Adipocyte (in vitro differentiated cells): ENCODE results near the gene TBX19.
"Not testable (repeated sequence)": the region's sequence is repeated elsewhere in the genome, so short reads cannot be mapped to it uniquely, and the experiment has no call there.

Source experiments
- DNase-seq: peaks from one replicate; pipeline ENCODE4 v3.0.0-alpha.2; 2015; ENCODE audit warnings: low read depth
- H3K27me3 ChIP-seq: replicated peaks from 2 replicates; pipeline ENCODE4 v1.7.0; 2013; ENCODE audit warnings: mild to moderate bottlenecking, low read length, moderate library complexity; ENCODE audit not compliant: control insufficient read depth, insufficient read depth
- H3K36me3 ChIP-seq: 2 replicates; pipeline ENCODE4 v1.7.0; 2013; ENCODE audit warnings: low read length, mild to moderate bottlenecking, moderate library complexity; ENCODE audit not compliant: control insufficient read depth, insufficient read depth, severe bottlenecking
- H3K4me1 ChIP-seq: 2 replicates; pipeline ENCODE4 v1.7.0; 2013; ENCODE audit warnings: mild to moderate bottlenecking, low read length, moderate library complexity; ENCODE audit not compliant: control insufficient read depth, insufficient read depth
- H3K4me3 ChIP-seq: 2 replicates; pipeline ENCODE4 v1.7.0; 2013; ENCODE audit warnings: mild to moderate bottlenecking, low read length, moderate library complexity
- H3K9ac ChIP-seq: 2 replicates; pipeline ENCODE4 v1.7.0; 2013; ENCODE audit warnings: mild to moderate bottlenecking, low read length, moderate library complexity
- H3K9me3 ChIP-seq: 2 replicates; pipeline ENCODE4 v1.7.0; 2013; ENCODE audit warnings: mild to moderate bottlenecking, low read length, moderate library complexity; ENCODE audit not compliant: control insufficient read depth

Gene TBX19

DNA sequence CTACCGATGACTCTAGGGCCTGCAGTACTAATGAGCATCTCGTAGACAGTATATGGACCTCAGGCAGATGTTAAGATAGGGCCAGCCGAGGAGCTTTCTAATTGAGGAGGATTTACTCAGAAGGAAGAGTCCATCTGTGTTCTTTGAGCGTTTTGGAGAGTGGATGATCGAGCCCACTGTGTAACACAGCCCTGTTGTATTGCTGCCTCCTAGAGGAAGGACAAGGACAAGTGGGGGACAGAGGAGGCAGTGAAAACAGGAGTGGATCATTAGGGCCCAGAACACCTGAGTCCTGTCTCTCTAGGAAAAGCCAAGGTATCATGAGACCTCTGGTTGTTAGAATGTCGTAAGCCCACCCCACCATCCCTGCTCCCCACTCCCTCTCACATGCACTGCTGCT lies 62.9 kb downstream of the TBX19 start:
- no peak overlapping the region for H3K9ac ChIP-seq
- DNase-seq: no peak
- H3K36me3 ChIP-seq: no peaks in the 10 kb centered on the region
- no peaks in the 10 kb centered on the region for H3K9me3 ChIP-seq
- H3K27me3 ChIP-seq: no peaks in the 10 kb centered on the region
- H3K4me1 ChIP-seq: peaks cover 10% of the 10 kb centered on the region
- no peak overlapping the region for H3K4me3 ChIP-seq

DNA sequence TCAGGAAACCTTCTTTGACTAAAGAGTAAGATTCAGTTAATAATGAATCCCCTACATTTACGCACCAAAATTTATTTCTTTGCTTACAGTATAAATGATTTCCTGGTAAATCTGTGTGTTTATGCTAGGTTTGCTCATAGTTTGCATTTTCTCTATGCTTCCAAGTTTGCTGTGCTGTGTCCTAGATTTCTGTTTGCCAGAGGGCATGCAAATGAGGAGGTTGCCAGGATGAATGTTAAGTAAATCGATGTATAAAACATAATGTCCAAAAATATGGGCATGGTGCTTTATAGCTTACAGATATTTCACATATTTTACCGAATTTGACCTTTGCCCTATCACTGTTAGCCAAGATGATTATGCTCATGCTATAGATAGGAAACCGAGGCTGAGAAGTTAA lies 63.8 kb downstream of the TBX19 start:
- Histone ChIP-seq H3K9ac (no peak overlapping the region), H3K36me3 (no peaks in the 10 kb centered on the region), H3K27me3 (no peaks in the 10 kb centered on the region), H3K9me3 (no peaks in the 10 kb centered on the region), H3K4me1 (peaks cover 10% of the 10 kb centered on the region), H3K4me3 (no peak overlapping the region)
- peak; percentile 18 for DNase-seq

DNA sequence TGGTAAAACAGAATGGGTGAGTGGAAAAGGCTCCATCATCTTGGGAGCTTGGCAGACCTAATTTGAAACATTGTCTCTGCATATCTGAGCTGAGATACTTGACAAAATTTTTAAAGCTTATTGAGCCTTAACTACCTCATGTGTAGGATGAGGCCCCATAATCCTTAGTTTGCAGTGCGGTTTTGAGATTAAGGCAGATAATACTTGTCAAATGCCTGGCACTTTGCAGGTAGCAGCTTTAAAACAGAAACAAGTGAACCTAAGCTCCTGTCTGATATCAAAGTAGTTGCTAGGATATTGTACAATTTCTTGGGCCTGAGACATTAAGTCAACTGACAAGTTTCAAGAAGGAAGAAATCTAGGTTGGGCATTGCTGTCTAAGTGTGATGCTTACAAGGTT lies 65.3 kb downstream of the TBX19 start:
- H3K27me3 ChIP-seq: no peaks in the 10 kb centered on the region
- peaks cover 10% of the 10 kb centered on the region for H3K4me1 ChIP-seq
- no peaks in the 10 kb centered on the region for H3K36me3 ChIP-seq
- DNase-seq: no peak
- no peaks in the 10 kb centered on the region for H3K9me3 ChIP-seq
- H3K9ac ChIP-seq: no peak overlapping the region
- H3K4me3 ChIP-seq: no peak overlapping the region

DNA sequence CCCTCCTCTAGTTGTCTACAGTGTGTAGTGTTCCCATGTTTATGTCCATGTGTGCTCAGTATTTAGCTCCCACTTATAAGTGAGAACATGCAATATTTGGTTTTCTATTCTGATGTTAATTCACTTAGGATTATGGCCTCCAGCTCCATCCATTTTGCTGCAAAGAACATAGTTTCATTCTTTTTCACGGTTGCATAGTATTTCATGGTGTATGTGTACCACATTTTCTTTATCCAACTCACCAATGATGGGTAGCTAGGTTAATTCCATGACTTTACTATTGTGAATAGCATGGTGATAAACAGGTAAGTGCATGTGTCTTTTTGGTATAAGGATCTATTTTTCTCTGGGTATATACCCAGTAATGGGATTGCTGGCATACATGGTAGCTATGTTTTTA lies 67.0 kb downstream of the TBX19 start:
- H3K4me1 ChIP-seq: no peaks in the 10 kb centered on the region
- no peaks in the 10 kb centered on the region for H3K36me3 ChIP-seq
- no peak overlapping the region for H3K9ac ChIP-seq
- no peaks in the 10 kb centered on the region for H3K27me3 ChIP-seq
- no peak for DNase-seq
- H3K4me3 ChIP-seq: no peak overlapping the region
- H3K9me3 ChIP-seq: no peaks in the 10 kb centered on the region

DNA sequence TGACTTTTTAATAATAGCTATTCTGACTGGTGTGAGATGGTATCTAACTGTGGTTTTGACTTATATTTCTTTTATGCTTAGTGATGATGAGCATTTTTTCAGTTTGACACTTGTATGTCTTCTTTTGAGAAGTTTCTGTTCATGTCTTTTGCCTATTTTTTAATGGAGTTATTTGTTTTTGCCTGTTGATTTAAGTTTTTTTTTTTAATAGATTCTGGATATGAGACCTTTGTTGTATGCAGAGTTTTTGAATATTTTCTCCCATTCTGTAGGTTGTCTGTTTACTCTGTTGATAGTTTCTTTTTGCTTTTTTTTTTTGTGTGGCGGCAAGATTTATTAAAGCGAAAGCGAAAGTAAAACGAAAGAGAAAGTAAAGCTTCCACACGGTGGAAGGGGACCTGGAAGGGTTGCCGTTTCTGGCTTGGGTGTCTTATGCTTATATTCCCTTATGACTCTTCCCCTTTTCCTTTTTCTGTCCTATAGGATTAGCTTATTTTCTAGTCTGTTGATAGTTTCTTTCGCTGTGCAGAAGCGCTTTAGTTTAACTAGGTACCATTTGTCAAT lies 67.6 kb downstream of the TBX19 start:
- Histone ChIP-seq H3K9me3 (no peaks in the 10 kb centered on the region), H3K9ac (no peak overlapping the region), H3K36me3 (no peaks in the 10 kb centered on the region), H3K4me1 (no peaks in the 10 kb centered on the region), H3K4me3 (peak overlapping the region; percentile 65), H3K27me3 (no peaks in the 10 kb centered on the region)
- no peak for DNase-seq

DNA sequence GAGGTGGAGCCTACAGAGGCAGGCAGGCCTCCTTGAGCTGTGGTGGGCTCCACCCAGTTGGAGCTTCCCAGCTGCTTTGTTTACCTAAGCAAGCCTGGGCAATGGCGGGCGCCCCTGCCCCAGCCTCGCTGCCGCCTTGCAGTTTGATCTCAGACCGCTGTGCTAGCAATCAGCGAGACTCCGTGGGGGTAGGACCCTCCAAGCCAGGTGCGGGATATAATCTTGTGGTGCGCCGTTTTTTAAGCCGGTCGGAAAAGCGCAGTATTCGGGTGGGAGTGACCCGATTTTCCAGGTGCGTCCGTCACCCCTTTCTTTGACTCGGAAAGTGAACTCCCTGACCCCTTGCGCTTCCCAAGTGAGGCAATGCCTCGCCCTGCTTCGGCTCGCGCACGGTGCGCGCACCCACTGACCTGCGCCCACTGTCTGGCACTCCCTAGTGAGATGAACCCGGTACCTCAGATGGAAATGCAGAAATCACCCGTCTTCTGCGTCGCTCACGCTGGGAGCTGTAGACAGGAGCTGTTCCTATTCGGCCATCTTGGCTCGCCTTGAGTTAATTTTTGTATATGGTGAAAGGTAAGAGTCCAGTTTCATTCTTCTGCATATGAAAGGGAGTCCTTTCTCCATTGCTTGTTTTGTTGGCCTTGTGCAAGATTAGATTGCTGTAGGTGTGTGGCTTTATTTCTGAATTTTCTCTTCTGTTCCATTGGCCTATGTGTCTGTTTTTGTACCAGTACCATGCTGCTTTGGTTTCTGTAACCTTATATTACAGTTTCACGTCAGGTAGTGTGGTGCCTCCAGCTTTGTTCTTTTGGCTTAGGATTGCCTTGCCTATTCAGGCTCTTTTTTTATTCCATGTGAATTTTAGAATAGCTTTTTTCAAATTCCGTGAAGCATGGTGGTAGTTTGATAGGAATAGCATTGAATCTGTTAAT lies 73.9 kb downstream of the TBX19 start:
- not testable (repeated sequence) for H3K4me3 ChIP-seq, DNase-seq, H3K9ac ChIP-seq, H3K4me1 ChIP-seq, H3K9me3 ChIP-seq, H3K36me3 ChIP-seq, H3K27me3 ChIP-seq

DNA sequence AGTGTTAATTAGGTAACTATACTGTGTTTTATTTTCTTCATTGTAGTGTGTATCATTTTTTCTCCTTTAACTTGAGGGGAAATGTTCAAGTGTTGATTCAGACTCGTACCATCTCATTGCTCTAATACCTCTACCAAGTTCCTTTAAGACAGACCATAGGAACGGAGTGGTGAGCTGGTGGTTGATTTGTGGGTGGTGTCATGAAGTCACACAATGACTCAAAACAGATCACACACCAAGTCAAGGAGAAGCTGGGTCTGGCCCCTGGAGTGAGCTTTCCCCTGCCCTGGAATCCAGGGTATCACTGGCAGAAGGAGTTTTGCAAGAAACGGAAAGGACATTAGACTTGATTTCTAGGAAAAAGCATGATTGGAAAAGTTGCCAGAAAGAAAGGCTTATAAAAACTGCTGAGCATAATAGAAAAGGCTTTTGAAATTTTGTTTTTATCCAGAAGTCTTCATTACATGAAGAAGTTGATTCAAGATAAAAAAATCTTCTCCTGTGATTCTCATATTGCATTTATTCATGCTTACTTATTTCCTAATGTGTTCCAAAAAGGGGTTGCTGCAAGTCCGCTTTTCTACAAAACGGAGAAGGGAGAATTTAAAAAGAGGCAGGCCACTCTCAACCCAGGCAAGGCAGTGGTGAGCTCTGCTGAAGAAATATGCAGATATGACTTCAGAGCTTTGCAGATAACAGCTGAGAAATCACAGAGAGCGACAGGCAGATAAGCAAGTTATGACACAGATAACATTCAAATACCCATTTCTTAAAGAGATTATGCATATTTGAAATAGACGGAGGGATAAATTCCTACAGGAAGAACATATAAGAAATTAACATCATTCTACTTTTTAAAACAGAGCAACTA lies 79.7 kb downstream of the TBX19 start:
- peak; percentile 38 for DNase-seq
- H3K4me3 ChIP-seq: peak overlapping the region; percentile 25
- no peaks in the 10 kb centered on the region for H3K36me3 ChIP-seq

DNA sequence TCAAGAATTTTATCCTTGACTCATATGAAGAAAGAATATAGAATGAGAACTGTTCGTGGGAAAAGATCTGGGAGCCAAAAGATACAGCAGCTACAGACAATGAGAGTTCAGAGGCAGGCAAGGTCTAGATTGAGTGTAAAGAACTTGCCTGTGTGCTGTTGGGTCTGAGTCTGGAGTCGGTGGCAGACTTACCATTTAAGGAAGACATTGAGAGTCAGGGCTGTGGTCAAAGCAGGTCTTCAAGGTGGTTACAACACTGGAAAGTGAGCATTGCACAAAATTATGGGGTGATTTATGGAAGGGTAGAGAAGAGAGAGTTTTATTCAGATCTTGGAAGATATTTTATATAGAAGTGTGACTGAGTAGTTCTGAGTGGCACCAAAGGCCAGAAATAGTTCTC lies 80.6 kb downstream of the TBX19 start:
- no peak for DNase-seq
- no peak overlapping the region for H3K4me3 ChIP-seq
- H3K27me3 ChIP-seq: peaks cover 10% of the 10 kb centered on the region
- H3K9me3 ChIP-seq: no peaks in the 10 kb centered on the region
- no peaks in the 10 kb centered on the region for H3K36me3 ChIP-seq
- H3K4me1 ChIP-seq: peaks cover 16% of the 10 kb centered on the region
- no peak overlapping the region for H3K9ac ChIP-seq

More for the DNA sequence above, 79.7 kb downstream of the TBX19 start:
- H3K27me3 ChIP-seq: peaks cover 10% of the 10 kb centered on the region
- H3K4me1 ChIP-seq: peaks cover 16% of the 10 kb centered on the region
- H3K9ac ChIP-seq: no peak overlapping the region
- H3K9me3 ChIP-seq: no peaks in the 10 kb centered on the region

DNA sequence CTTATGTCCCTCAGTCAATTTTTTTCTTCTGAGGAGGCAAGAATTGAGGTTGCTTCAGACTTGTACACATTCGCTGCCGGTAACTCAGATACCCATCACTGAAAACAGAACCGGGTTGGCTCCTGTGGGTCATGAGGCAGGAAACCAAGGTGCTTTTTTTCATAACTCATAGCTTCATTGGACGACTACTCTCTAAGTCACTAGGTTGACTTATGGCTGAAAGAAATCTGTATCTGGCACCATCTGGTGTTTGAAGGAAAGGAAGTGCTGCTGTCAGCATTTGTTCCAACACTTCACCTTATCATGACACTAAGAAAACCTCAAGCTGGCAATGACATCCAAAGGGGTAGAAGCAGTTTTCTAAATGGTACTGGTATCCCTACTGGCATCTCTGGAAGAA lies 82.3 kb downstream of the TBX19 start:
- H3K27me3 ChIP-seq: peaks cover 20% of the 10 kb centered on the region
- no peak for DNase-seq
- H3K9ac ChIP-seq: no peak overlapping the region
- H3K36me3 ChIP-seq: no peaks in the 10 kb centered on the region
- H3K4me1 ChIP-seq: peaks cover 16% of the 10 kb centered on the region
- no peaks in the 10 kb centered on the region for H3K9me3 ChIP-seq
- no peak overlapping the region for H3K4me3 ChIP-seq
